ENCODE measurements around the gene MFN1. TPM values are rescaled to one million over a fixed set of nuclear protein-coding genes. Genes with fewer than 3 reads are reported as not detected.
"Not testable (repeated sequence)": the region's sequence is repeated elsewhere in the genome, so short reads cannot be mapped to it uniquely, and the experiment has no call there.

The MFN1 gene
- total RNA-seq: 67.6 TPM
- long read RNA-seq, full-length matches to known transcripts: 56 of 76 reads
- long read RNA-seq, partial matches to known transcripts: 13 of 76 reads
- long read RNA-seq, other reads (novel, unspliced or antisense): 7 of 76 reads

- ATAC-seq (ENCODE audit: poor library complexity) (peak; percentile 98), DNase-seq (peak; percentile 97)
- intact Hi-C loops (cut with DNase I): no loop called here
Observed at GRCh38 chr3:179347345-179348194, at the start of gene MFN1. Gene MFN1, plus strand, starts transcription at chr3:179347709. Its CDS starts 1,143 bp downstream, at chr3:179348852.

DNA sequence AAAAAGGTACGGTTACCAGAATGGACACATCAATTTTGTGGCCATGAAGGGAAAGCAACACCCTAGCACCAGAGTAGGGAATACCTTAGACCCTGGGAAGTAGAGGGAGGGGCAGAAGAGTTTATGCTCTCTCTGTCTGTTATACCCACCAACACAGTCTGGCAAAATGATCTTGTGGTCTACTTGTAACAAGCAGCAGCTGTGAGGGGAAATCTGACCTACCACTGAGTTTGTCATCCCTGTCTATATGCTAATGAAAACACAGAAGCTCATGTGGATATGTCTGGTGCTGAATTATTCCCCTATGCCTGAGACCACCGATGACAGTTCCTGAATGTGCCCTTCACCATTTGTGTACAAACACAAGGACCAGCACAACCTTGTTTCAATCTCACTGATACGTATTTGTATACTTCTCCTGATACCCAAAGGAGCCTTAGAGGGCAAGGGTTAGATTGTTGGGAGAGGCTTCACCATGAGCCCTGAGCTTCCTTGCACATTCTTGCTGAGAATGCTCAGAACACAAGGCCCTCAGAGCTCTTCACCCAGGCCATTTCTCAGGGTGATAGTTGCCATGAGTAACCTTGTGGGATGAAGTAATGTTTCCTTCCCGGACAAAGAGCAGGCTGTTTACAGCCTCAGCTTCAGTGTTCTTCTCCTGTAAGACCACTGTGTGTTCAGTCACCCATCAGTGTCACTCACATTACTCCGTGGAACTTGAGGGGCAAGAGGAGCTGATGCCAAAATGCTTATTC is 49.4 kb upstream of the MFN1 start:
- DNase-seq (no peak), ATAC-seq (ENCODE audit: poor library complexity) (no peak)
- intact Hi-C loops (cut with DNase I): no loop called here

GRCh38 chr3:179299316-179299715 is 48.2 kb upstream of the MFN1 start:
- DNase-seq: no peak
- ATAC-seq (ENCODE audit: poor library complexity): no peak
- intact Hi-C loops (cut with DNase I): no loop called here

- DNase-seq (no peak), ATAC-seq (ENCODE audit: poor library complexity) (no peak)
- intact Hi-C loops (cut with DNase I): no loop called here
Observed at GRCh38 chr3:179299999-179300613, 47.4 kb upstream of the MFN1 start.

DNA sequence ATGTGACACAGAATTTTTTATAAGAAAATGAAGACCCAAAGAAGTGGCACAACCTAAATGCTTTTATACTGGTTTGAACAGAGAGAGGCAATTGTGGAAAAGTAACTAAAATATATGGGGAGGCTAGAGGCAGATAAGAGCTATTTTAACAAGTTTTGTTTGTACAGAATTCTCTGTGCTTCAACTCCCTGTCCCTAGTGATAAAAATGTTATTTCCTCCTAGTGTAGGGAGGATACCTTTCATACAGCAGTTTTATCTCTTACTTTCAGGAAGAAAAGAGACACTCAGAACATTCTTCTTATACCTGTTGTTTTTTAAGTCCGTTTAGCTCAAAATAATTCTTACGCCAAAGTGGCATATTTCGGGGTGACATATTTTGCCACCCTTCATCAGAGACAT is 45.9 kb upstream of the MFN1 start:
- DNase-seq (no peak), ATAC-seq (ENCODE audit: poor library complexity) (no peak)
- intact Hi-C loops (cut with DNase I): no loop called here

GRCh38 chr3:179302111-179302510 is 45.4 kb upstream of the MFN1 start:
- ATAC-seq (ENCODE audit: poor library complexity) (no peak), DNase-seq (no peak)
- intact Hi-C loops (cut with DNase I): no loop called here

- DNase-seq (no peak), ATAC-seq (ENCODE audit: poor library complexity) (no peak)
- intact Hi-C loops (cut with DNase I): no loop called here
Observed at GRCh38 chr3:179304605-179305004, 42.9 kb upstream of the MFN1 start.

GRCh38 chr3:179307362-179307761 is 40.1 kb upstream of the MFN1 start:
- DNase-seq; ATAC-seq (ENCODE audit: poor library complexity); intact Hi-C loops (cut with DNase I): not testable (repeated sequence)

DNA sequence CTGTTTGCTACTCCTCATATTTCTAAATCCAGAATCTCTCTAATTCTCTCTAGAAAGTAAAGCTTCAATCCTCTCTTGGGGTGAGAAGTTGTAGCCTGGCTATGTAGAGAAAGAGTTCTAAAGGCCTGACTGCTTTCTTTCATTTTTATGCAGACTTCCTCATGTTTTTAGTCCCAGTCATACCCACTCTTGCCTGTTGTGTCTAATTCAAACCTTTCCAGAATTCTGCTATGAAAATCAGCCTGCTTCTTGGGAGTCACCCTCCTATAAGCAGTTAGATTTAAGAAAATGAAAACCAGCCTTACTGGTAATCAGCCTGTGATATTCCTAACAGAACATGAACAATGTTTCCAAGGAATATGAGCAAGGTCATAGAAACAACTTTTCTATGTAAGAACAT is 39.5 kb upstream of the MFN1 start:
- ATAC-seq (ENCODE audit: poor library complexity) (no peak), DNase-seq (no peak)
- intact Hi-C loops (cut with DNase I): no loop called here

- no peak for ATAC-seq (ENCODE audit: poor library complexity)
- intact Hi-C loops (cut with DNase I): no loop called here
- DNase-seq: no peak
Observed at GRCh38 chr3:179309225-179310078, 38.1 kb upstream of the MFN1 start.

- ATAC-seq (ENCODE audit: poor library complexity) (no peak), DNase-seq (no peak)
- intact Hi-C loops (cut with DNase I): loop anchor here (5.0 kb wide), 1 partner anchor 302 kb away; no protein-coding TSS in a partner anchor
Observed at GRCh38 chr3:179318876-179319275, 28.6 kb upstream of the MFN1 start.

DNA sequence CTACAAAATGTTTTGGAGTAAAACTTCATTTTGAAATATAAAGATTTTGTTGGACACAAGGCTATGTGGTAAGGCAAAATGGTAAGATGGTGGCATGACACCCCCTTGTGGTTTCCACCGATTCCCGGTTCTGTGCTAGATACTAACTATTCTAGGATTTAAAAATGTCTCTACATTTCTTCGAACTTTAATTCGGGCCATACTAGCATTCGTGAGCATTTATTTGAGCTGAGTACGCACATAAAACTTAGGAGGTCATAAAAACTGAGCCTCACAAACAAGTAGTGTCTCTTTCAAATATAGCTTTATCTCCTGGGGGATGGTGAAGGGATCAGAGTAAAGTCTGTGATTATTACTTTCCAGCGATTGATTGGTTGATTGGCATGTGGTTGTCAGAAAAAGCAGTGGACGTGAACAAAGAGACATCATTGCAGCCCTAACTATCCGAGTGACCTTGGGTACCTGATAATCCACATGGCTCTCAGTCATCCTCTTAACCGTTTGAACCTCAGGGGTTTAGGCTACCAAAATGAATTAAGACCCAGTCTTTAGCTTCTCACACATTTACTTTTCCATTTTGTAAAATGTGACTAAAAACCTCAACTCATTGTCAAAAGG is 25.7 kb upstream of the MFN1 start:
- ATAC-seq (ENCODE audit: poor library complexity) (no peak), DNase-seq (no peak)
- intact Hi-C loops (cut with DNase I): loop anchor here (5.0 kb wide), 1 partner anchor 174 kb away; the partner anchor contains the start of gene PIK3CA

DNA sequence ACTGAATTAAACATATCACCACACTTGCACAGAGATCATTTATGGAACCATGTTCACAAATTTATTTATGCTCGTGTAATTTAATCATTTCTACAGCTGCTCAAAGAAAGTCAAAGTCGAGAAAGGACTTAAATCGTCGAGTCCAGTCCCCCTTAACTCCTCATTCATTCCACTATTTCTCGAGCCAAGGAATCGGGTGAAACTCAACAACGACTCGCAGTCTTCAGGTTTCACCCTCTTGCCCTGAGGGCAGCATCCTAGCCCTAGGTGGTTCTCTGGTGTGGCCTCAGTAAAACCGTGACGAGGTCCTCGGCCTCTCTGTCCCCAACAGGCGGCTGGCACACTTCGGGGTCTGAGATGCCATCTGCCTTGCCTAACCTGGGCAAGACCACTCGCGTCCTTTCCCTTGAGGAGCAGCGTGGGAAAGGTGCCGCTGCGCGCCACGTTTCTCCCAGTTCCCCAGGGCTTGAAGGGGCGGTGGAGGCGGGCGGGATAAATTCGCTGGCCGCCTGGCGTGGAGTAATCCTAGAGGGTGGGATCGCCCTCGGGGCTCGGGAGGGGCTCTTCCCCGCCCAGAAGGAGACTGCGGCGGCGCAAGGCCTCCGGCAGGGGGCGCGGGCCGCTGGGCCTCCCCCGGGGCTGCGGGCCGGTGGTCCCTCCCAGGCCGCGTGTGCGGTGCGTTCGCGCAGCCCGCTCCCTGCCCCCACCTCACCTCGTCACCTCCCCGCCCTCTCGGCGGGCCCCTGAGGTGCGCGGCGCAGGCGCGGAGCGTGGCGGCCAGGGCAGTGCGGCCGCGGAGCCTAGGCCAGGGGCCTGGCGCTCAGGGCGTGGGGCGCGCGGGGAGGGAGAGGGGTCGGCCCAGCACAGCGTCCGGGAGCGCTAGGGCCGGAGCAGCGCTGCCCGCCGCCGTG is 25.0 kb upstream of the MFN1 start, which contains the start of gene ZNF639:
TSS of gene ZNF639 (plus strand) at position 746 of the 911 bp plus-strand sequence. CDS start 5,263 bp downstream, outside the sequence.
- intact Hi-C loops (cut with DNase I): loop anchor here (5.0 kb wide), 1 partner anchor 175 kb away; the partner anchor contains the start of gene PIK3CA
- DNase-seq: peak; percentile 89
- ATAC-seq (ENCODE audit: poor library complexity): peak; percentile 91

DNA sequence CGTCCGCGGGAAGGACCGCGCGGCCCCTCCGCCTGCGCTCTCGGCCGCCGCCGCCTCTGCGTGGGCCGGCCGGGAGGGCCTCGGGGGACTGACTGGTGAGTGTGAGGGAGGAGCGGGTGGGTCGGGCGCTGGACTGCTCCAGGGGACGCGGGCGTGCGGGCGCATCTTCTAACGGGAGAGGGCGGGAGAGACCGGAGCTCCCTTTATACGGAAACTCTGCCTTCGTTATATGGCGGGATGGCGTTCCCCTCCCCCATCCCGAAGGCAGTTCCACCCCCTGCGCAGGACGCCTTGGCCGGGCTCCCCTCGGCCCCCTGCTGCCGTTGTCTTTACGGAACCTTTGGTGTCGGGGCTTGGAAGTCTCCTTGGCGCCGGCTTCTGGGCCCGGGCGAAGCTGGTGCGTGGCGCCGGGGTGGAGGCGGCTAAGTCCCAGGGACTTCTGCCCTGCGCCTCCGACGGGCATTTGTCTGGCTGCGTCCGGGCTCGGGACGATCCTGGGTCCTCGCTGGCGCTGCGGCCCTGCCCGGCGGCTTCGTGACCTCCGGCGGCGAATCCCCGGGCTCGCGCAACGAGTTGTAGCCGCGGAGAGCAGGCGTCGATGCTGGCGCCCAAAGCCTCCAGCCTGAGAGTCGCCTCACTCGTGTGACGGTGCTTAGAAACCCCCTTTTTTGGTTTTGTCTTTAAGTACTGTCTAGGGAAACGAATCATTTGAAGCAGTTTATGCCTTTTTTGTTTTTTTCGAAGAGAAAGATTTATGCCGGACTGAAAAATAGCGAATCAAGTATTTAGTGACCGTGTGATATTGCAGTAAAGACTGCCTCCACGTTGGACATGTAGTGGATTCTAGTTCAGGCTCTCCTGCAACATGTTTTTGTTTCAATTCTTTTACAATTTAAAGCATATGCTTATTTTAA is 24.1 kb upstream of the MFN1 start:
- intact Hi-C loops (cut with DNase I): loop anchor here (5.0 kb wide), 1 partner anchor 176 kb away; the partner anchor contains the start of gene PIK3CA
- peak; percentile 70 for ATAC-seq (ENCODE audit: poor library complexity)
- DNase-seq: peak; percentile 86

- no peak for DNase-seq
- intact Hi-C loops (cut with DNase I): loop anchor here (5.0 kb wide), 1 partner anchor 177 kb away; the partner anchor contains the start of gene PIK3CA
- no peak for ATAC-seq (ENCODE audit: poor library complexity)
Observed at GRCh38 chr3:179324270-179324754, 23.2 kb upstream of the MFN1 start.
